ENCODE results near the gene NEMP1.

- TF ChIP-seq CTCF (IDR thresholded peaks at IDR 0.05; ENCODE audit: insufficient read depth, low read length) (no peak), REST (IDR thresholded peaks at IDR 0.05; ENCODE audit: insufficient replicate concordance, low read depth) (no peak), SPI1 (IDR thresholded peaks at IDR 0.05; ENCODE audit: borderline replicate concordance, low read depth) (no peak), POLR2AphosphoS5 (IDR thresholded peaks at IDR 0.05; ENCODE audit: low read depth) (no peak), GABPA (IDR thresholded peaks at IDR 0.05; ENCODE audit: low read depth) (no peak)
These were observed 39.4 kb downstream of the NEMP1 start for GRCh38 chr12:57039016-57039798.

All from HL-60 (cell line).